Progenitor cell of endocrine pancreas (in vitro differentiated cells): ENCODE data around the gene GRAP2. TPM values are rescaled to one million over a fixed set of nuclear protein-coding genes. Genes with fewer than 3 reads are reported as not detected.

Source experiments
- DNase-seq: peaks from one replicate; pipeline ENCODE4 v3.0.0; 2021; ENCODE audit warnings: low spot score; ENCODE audit not compliant: unreplicated experiment
- H3K27ac Mint-ChIP-seq: 2 replicates; pipeline ENCODE4 v1.8.0; 2021; ENCODE audit warnings: mild to moderate bottlenecking, moderate library complexity, mixed read lengths
- H3K27me3 Mint-ChIP-seq: 2 replicates; pipeline ENCODE4 v1.8.0; 2021; ENCODE audit warnings: mixed read lengths
- H3K36me3 Mint-ChIP-seq: 2 replicates; pipeline ENCODE4 v1.8.0; 2022; ENCODE audit warnings: mixed read lengths; ENCODE audit not compliant: insufficient read depth
- H3K4me1 Mint-ChIP-seq: 2 replicates; pipeline ENCODE4 v1.8.0; 2021; ENCODE audit warnings: low read depth, mixed read lengths
- H3K4me3 Mint-ChIP-seq: 2 replicates; pipeline ENCODE4 v1.8.0; 2021; ENCODE audit warnings: low read depth, mild to moderate bottlenecking, moderate library complexity, mixed read lengths
- H3K9me3 Mint-ChIP-seq: 2 replicates; pipeline ENCODE4 v1.8.0; 2021; ENCODE audit warnings: low read depth, mixed read lengths
- total RNA-seq: library from RNA; stranded (reverse); gene quantifications from 2 replicates; pipeline ENCODE4 v1.2.1, GENCODE V29; 2021
- TF ChIP-seq, protein P1 (sequence below): fragments of 200-600 bp; sonication (generic); IDR thresholded peaks from one replicate; pipeline ENCODE4 v1.5.0; 2021; ENCODE audit warnings: antibody characterized with exemption, mild to moderate bottlenecking; ENCODE audit not compliant: unreplicated experiment

Gene GRAP2
- total RNA-seq, 1 donor from 2014 or later: 0.60 TPM

DNA sequence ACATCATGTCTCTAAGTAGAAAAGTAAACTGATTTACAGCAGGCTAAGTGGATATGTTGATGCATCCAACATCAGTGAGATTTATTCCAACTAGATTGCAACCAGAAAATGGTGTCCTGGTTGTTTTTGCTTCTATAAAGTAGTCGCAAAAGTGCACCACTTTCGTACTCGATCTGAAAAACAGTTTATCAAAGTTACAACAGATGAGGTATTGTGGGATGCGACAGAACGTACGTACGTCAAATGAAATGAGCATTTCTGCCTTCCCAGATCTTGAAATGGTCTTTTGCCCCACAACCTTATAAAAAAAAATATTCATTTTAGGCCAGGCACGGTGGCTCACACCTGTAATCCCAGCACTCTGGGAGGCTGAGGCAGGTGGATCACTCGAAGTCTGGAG is 13.7 kb downstream of the GRAP2 start:
- no peak overlapping the region for H3K4me3 Mint-ChIP-seq
- TF ChIP-seq, protein P1, sequence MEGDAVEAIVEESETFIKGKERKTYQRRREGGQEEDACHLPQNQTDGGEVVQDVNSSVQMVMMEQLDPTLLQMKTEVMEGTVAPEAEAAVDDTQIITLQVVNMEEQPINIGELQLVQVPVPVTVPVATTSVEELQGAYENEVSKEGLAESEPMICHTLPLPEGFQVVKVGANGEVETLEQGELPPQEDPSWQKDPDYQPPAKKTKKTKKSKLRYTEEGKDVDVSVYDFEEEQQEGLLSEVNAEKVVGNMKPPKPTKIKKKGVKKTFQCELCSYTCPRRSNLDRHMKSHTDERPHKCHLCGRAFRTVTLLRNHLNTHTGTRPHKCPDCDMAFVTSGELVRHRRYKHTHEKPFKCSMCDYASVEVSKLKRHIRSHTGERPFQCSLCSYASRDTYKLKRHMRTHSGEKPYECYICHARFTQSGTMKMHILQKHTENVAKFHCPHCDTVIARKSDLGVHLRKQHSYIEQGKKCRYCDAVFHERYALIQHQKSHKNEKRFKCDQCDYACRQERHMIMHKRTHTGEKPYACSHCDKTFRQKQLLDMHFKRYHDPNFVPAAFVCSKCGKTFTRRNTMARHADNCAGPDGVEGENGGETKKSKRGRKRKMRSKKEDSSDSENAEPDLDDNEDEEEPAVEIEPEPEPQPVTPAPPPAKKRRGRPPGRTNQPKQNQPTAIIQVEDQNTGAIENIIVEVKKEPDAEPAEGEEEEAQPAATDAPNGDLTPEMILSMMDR: no peak
- no peak overlapping the region for H3K27ac Mint-ChIP-seq

DNA sequence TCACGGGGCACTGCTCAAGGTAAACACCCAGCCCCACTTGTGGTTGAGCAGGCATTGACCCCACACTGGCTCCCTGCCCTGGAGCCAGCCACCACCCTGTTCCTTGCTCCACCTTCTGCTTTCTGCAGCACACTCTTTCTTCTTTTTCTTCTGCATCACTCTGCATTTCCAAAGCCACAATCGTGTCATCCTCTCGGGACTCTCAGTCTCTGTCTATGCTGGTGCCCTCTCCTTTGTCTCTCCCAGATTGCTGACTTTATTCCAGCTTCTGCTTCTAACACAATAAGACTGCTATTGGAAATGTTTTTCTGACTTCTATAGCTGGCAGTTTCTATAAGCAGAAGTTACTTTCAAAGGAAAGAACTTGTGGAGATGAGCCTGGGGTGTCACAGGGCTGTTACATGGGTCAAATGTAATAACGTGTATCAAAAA is 14.4 kb downstream of the GRAP2 start:
- TF ChIP-seq, protein P1: no peak
- Mint-ChIP-seq H3K36me3 (no peaks in the 10 kb centered on the region), H3K27me3 (peaks cover 20% of the 10 kb centered on the region), H3K9me3 (no peaks in the 10 kb centered on the region), H3K4me1 (no peaks in the 10 kb centered on the region), H3K4me3 (no peak overlapping the region), H3K27ac (no peak overlapping the region)
- DNase-seq: no peak

More for the DNA sequence above, 13.7 kb downstream of the GRAP2 start:
- Mint-ChIP-seq H3K4me1 (no peaks in the 10 kb centered on the region), H3K27me3 (peaks cover 25% of the 10 kb centered on the region), H3K9me3 (no peaks in the 10 kb centered on the region), H3K36me3 (no peaks in the 10 kb centered on the region)
- DNase-seq: no peak

DNA sequence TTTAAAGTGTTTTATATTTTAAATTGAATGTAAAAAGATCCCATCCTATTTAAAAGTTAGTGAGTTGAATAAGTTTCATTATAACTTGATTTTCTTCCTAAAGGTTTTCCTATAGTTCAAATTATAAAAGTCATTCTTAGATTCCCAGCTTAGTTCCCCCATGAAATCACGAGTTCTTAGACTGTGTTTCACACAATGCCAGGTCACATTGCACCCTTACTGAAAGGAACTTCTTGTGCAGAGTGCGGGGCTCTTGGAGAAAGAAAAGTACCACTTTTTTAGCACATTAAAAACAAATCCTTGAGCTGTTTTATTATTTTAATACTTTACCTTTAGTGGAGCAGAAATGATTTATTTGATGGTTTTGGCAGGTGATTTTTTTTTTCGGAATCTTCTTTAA is 15.6 kb downstream of the GRAP2 start:
- TF ChIP-seq, protein P1: no peak
- Mint-ChIP-seq H3K36me3 (no peaks in the 10 kb centered on the region), H3K27me3 (peaks cover 20% of the 10 kb centered on the region), H3K27ac (no peak overlapping the region), H3K4me3 (no peak overlapping the region), H3K4me1 (no peaks in the 10 kb centered on the region), H3K9me3 (no peaks in the 10 kb centered on the region)
- DNase-seq: no peak

DNA sequence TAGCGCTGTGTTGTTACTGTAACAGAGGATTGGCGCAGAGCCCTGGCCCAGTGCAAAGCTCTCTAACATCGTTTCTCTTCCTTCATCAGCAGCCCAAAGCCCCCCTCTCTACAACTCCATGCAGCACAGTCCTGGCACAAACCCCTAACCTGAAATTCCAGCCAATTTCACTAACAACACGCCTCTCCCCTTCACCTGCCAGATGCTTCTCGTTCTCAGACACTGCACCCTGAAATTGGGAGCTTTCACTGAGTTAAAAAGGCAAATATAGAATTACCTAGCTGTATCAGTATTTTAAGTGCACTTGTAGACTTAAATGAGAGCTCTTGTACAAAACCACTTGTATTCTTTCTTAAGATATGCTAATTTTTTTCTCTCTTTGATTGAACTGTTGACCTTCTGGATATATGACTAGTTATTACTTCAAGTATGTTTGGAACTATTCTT is 16.3 kb downstream of the GRAP2 start:
- H3K9me3 Mint-ChIP-seq: no peaks in the 10 kb centered on the region
- H3K4me3 Mint-ChIP-seq: no peak overlapping the region
- H3K27me3 Mint-ChIP-seq: peaks cover 20% of the 10 kb centered on the region
- H3K36me3 Mint-ChIP-seq: no peaks in the 10 kb centered on the region
- H3K4me1 Mint-ChIP-seq: no peaks in the 10 kb centered on the region
- H3K27ac Mint-ChIP-seq: no peak overlapping the region
- TF ChIP-seq, protein P1: no peak
- DNase-seq: no peak

DNA sequence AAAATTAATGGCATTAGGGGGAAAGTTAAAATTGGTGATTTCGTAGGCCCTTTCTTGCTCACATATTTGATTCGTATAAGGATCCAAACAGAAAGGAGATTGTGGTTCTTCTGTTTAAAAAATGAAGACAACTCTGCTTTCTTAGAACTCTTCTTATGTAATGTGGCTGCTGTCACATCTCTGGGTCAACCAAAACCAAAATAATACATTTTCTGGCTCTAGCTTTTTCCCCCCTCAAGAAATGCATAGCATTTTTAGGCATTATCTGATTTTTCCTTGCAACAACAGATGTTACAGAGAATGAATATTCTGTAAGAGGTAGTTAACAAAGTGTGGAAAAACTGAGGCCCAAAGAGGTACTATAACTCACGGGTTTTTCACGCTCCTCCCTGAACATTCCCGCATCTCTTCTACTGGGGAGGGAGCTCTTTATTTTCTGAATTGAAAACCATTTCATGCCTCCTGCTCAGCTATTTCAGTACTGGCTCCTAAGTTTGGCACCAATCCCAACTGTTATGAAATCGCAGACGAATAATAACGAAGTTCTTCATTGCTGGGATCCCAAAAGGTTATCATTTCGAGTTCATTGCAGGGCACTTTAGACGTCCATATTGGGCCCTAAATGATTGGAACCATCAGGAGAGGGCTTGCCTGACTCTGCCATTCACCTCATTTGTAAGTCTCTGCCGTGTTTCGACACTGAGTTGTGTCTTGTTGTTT is 17.1 kb downstream of the GRAP2 start:
- Mint-ChIP-seq H3K4me1 (no peaks in the 10 kb centered on the region), H3K36me3 (no peaks in the 10 kb centered on the region), H3K4me3 (no peak overlapping the region), H3K9me3 (no peaks in the 10 kb centered on the region), H3K27ac (no peak overlapping the region), H3K27me3 (peaks cover 23% of the 10 kb centered on the region)
- TF ChIP-seq, protein P1: no peak
- DNase-seq: no peak
